Activated CD4-positive, alpha-beta T cell treated with anti-CD3 and anti-CD28 coated beads, Interleukin-2, amount 10 ng/mL, durations not matched to agents 24 days and 14 days (primary cell): ENCODE data around the gene UBE2G2. TPM values are rescaled to one million over a fixed set of nuclear protein-coding genes. Genes with fewer than 3 reads are reported as not detected.

Experiments
- DNase-seq: peaks from one replicate; pipeline ENCODE4 v3.0.0; 2022
- H3K27ac Mint-ChIP-seq: one replicate; pipeline ENCODE4 v1.8.0; 2022; ENCODE audit warnings: mild to moderate bottlenecking, mixed read lengths
- H3K27me3 Mint-ChIP-seq: one replicate; pipeline ENCODE4 v1.8.0; 2022; ENCODE audit warnings: mixed read lengths
- H3K36me3 Mint-ChIP-seq: one replicate; pipeline ENCODE4 v1.8.0; 2022; ENCODE audit warnings: low read depth, mild to moderate bottlenecking, mixed read lengths
- H3K4me1 Mint-ChIP-seq: one replicate; pipeline ENCODE4 v1.8.0; 2021; ENCODE audit warnings: mixed read lengths
- H3K4me3 Mint-ChIP-seq: one replicate; pipeline ENCODE4 v1.8.0; 2022; ENCODE audit warnings: mild to moderate bottlenecking, moderate library complexity, mixed read lengths
- H3K9me3 Mint-ChIP-seq: one replicate; pipeline ENCODE4 v1.8.0; 2021; ENCODE audit warnings: mixed read lengths
- intact Hi-C: fragments of 100-400 bp; cut with micrococcal nuclease; formaldehyde crosslinking; loops from one replicate; pipeline ENCODE4 v1.15.1; 2023
- total RNA-seq: library from RNA; stranded (reverse); gene quantifications from 2 replicates; pipeline ENCODE4 v1.2.3, GENCODE V29; 2022

The UBE2G2 gene
- total RNA-seq, 1 donor from 2014 or later, result 148 TPM

DNA sequence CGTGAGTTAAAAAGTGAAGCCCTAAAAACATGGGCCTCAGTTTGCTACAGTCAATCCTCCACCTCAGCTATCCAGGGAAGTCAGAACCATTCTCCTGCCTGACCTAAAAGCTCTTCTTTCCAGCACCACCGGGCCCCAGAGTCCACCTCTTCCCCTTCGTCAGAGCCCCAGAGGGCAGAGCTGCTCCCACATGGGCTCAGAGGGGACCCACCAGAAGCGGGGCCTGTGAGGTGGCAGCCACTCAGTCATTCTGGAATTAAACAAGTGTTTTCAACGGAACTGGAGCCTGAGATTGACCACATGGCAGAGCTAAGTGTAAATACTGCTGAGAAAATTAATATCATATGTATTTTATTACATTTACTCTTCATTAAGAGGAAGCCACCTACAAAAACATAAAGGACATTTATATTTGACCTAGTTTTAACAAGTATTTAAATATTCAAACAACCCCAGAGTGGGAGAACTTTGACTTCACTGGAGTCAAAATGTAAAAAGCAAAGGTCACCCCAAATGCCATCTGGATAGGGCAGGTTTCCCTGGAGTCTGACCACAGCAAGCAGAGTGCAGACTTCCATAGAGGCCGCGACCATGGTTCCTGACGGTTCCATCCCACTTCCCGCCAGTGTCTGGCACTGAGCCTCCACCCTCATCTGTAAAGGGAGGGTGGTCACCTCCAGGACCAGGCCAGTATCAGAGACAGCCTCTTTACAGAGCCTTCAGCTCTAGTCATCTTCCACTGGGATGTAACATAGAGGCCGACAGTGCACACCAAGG is 14.4 kb upstream of the UBE2G2 start:
- Mint-ChIP-seq H3K27me3 (no peaks in the 10 kb centered on the region), H3K4me1 (peaks cover 10% of the 10 kb centered on the region), H3K9me3 (no peaks in the 10 kb centered on the region), H3K36me3 (peaks cover 7% of the 10 kb centered on the region), H3K4me3 (peak overlapping the region; percentile 86), H3K27ac (peak overlapping the region; percentile 56)
- peak; percentile 59 for DNase-seq
- intact Hi-C loops, result loop anchor here (2.0 to 10.0 kb wide), 4 partner anchors 111 to 1841 kb away; partner anchors contain the start of genes CFAP410, PCBP3 and PKNOX1

GRCh38 chr21:44815225-44815624 is 13.6 kb upstream of the UBE2G2 start:
- intact Hi-C loops, result loop anchor here (5.0 to 10.0 kb wide), 3 partner anchors 112 to 1840 kb away; partner anchors contain the start of genes PCBP3 and PKNOX1
- Mint-ChIP-seq H3K27ac (no peak overlapping the region), H3K9me3 (no peaks in the 10 kb centered on the region), H3K27me3 (no peaks in the 10 kb centered on the region), H3K4me1 (peaks cover 15% of the 10 kb centered on the region), H3K36me3 (peaks cover 9% of the 10 kb centered on the region), H3K4me3 (no peak overlapping the region)
- no peak for DNase-seq

DNA sequence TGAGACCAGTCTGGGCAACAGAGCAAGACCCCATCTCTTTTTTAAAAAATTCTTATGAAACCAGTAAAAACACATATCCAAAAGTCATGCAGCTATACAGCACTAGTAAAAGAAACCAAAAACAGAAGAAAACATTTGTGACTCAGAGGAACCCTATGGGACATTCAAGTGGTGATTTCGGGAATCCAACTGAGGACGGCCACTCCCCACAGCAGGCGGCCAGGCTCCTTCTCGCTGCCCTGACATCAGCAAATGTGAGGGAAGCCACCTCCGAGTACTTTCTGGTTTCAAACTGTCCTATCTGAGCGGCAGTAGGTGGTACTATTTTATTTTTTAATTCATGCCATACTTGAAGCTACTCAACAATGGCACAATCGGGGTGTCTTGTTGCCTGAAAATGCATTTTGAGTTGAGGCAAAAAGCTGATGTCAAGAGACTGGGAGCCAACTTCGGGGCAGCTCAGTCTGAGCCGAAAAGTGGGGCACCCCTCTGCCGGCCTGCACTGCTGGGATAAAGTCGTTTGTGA is 12.9 kb upstream of the UBE2G2 start:
- Mint-ChIP-seq H3K27me3 (no peaks in the 10 kb centered on the region), H3K36me3 (peaks cover 13% of the 10 kb centered on the region), H3K4me3 (no peak overlapping the region), H3K9me3 (no peaks in the 10 kb centered on the region), H3K27ac (no peak overlapping the region), H3K4me1 (peaks cover 15% of the 10 kb centered on the region)
- DNase-seq, result no peak
- intact Hi-C loops, result loop anchor here (5.0 to 10.0 kb wide), 3 partner anchors 113 to 1840 kb away; partner anchors contain the start of genes PCBP3 and PKNOX1

GRCh38 chr21:44813727-44814126 is 12.1 kb upstream of the UBE2G2 start:
- Mint-ChIP-seq H3K9me3 (no peaks in the 10 kb centered on the region), H3K36me3 (peaks cover 20% of the 10 kb centered on the region), H3K4me1 (peaks cover 15% of the 10 kb centered on the region), H3K27ac (no peak overlapping the region), H3K27me3 (no peaks in the 10 kb centered on the region), H3K4me3 (no peak overlapping the region)
- DNase-seq, result no peak
- intact Hi-C loops, result loop anchor here (10.0 kb wide), 1 partner anchor 1839 kb away; the partner anchor contains the start of gene PKNOX1

DNA sequence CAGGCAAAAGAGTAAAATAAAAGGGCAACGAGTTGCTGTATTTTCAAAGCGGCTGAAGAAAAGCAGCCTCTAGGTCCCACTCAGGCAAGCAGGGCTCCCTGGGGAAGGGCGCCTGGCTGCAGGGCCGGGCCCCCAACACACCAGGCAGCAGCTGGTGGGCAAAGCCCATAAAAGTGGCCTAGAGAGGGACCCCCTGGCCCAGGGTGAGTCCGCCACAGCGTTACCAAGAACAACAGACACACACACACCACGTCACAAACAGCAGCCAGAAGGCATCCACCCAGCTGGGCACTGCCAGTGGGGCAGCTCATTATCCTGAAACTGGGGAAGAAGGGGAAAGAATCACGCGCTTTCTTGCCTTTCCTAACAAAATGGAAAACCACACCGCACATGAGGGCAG is 11.5 kb upstream of the UBE2G2 start:
- Mint-ChIP-seq H3K36me3 (peaks cover 22% of the 10 kb centered on the region), H3K9me3 (no peaks in the 10 kb centered on the region), H3K27me3 (no peaks in the 10 kb centered on the region), H3K27ac (no peak overlapping the region), H3K4me3 (no peak overlapping the region), H3K4me1 (peaks cover 15% of the 10 kb centered on the region)
- intact Hi-C loops, result loop anchor here (10.0 kb wide), 1 partner anchor 1838 kb away; the partner anchor contains the start of gene PKNOX1
- DNase-seq, result no peak

GRCh38 chr21:44812640-44813039 is 11.0 kb upstream of the UBE2G2 start:
- H3K27me3 Mint-ChIP-seq, result no peaks in the 10 kb centered on the region
- H3K4me3 Mint-ChIP-seq, result no peak overlapping the region
- peaks cover 23% of the 10 kb centered on the region for H3K36me3 Mint-ChIP-seq
- intact Hi-C loops, result loop anchor here (10.0 kb wide), 1 partner anchor 1838 kb away; the partner anchor contains the start of gene PKNOX1
- H3K4me1 Mint-ChIP-seq, result peaks cover 15% of the 10 kb centered on the region
- H3K9me3 Mint-ChIP-seq, result no peaks in the 10 kb centered on the region
- no peak for DNase-seq
- no peak overlapping the region for H3K27ac Mint-ChIP-seq

DNA sequence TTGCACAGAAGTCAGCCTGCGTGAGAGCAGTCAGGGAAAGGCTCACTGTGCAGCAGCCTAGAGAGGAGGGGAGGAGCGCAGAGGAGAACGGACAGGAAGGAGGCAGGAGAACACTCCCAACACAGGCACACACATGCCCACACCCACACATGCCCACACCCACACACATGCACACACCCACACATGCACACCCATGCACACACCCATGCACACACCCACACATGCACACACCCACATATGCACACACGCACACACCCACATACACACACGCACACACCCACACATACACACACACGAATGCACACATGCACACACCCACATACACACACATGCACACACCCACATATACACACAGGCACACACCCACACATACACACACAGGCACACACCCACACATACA is 9.2 kb upstream of the UBE2G2 start:
- H3K4me1 Mint-ChIP-seq, result peaks cover 14% of the 10 kb centered on the region
- H3K36me3 Mint-ChIP-seq, result peaks cover 33% of the 10 kb centered on the region
- intact Hi-C loops, result loop anchor here (10.0 kb wide), 1 partner anchor 1836 kb away; the partner anchor contains the start of gene PKNOX1
- H3K4me3 Mint-ChIP-seq, result no peak overlapping the region
- H3K9me3 Mint-ChIP-seq, result no peaks in the 10 kb centered on the region
- peak overlapping the region; percentile 21 for H3K27ac Mint-ChIP-seq
- no peaks in the 10 kb centered on the region for H3K27me3 Mint-ChIP-seq
- no peak for DNase-seq

GRCh38 chr21:44805859-44806258 is 4.2 kb upstream of the UBE2G2 start:
- peaks cover 57% of the 10 kb centered on the region for H3K36me3 Mint-ChIP-seq
- H3K4me3 Mint-ChIP-seq, result no peak overlapping the region
- DNase-seq, result no peak

GRCh38 chr21:44805226-44805625 is 3.6 kb upstream of the UBE2G2 start:
- no peak for DNase-seq
- no peak overlapping the region for H3K4me3 Mint-ChIP-seq
- H3K9me3 Mint-ChIP-seq, result no peaks in the 10 kb centered on the region
- H3K27me3 Mint-ChIP-seq, result no peaks in the 10 kb centered on the region
- H3K36me3 Mint-ChIP-seq, result peaks cover 61% of the 10 kb centered on the region
- H3K4me1 Mint-ChIP-seq, result peaks cover 21% of the 10 kb centered on the region
- intact Hi-C loops, result loop anchor here (10.0 kb wide), 1 partner anchor 280 kb away; no protein-coding TSS in a partner anchor
- H3K27ac Mint-ChIP-seq, result no peak overlapping the region

More at GRCh38 chr21:44805859-44806258, 4.2 kb upstream of the UBE2G2 start:
- H3K27ac Mint-ChIP-seq, result no peak overlapping the region
- peaks cover 19% of the 10 kb centered on the region for H3K4me1 Mint-ChIP-seq
- no peaks in the 10 kb centered on the region for H3K9me3 Mint-ChIP-seq
- no peaks in the 10 kb centered on the region for H3K27me3 Mint-ChIP-seq
- intact Hi-C loops, result loop anchor here (10.0 kb wide), 1 partner anchor 279 kb away; no protein-coding TSS in a partner anchor

DNA sequence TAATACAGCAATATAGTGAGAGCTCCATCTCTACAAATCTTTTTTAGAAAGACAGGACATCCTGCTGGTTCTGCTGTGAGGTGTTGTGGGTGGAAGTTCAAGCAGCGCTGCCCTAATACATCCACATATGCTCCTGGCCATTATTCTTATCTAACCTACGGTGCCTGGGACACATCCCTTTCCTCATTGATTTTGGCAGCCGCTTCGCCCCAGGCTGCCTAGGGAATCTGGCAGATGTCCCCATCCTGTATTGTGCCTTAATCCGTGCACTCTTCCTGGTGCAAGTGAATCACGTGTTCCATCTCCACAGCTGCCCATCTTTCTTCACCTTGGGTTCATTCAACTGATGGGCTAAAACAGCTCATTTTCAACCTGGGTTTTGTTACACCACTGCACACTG is 3.1 kb upstream of the UBE2G2 start:
- Mint-ChIP-seq H3K4me3 (no peak overlapping the region), H3K9me3 (no peaks in the 10 kb centered on the region), H3K4me1 (peaks cover 26% of the 10 kb centered on the region), H3K27ac (no peak overlapping the region), H3K36me3 (peaks cover 59% of the 10 kb centered on the region), H3K27me3 (no peaks in the 10 kb centered on the region)
- DNase-seq, result no peak
- intact Hi-C loops, result loop anchor here (10.0 kb wide), 1 partner anchor 280 kb away; no protein-coding TSS in a partner anchor

DNA sequence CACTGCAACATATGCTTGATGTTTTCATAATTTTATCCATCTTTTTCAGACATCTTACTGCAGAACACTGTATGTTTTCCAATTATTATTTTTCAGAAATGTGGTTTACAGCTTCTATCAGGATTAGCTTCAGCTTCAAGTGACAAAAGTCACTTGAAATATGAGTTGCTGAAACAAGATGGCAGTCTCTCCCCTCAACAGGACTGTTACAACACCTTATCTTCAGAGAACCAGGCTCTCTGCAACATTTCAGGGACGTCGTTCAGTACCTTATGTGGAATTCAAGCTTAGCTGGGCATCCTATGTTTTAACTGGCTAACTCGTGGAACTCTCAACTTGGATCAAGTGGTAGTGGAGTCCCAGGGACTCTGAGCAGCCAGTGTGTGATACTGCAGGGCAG is 2.0 kb upstream of the UBE2G2 start:
- no peak overlapping the region for H3K27ac Mint-ChIP-seq
- H3K27me3 Mint-ChIP-seq, result no peaks in the 10 kb centered on the region
- intact Hi-C loops, result loop anchor here (10.0 kb wide), 1 partner anchor 281 kb away; no protein-coding TSS in a partner anchor
- peak overlapping the region; percentile 100 for H3K4me3 Mint-ChIP-seq
- no peak for DNase-seq
- peaks cover 32% of the 10 kb centered on the region for H3K4me1 Mint-ChIP-seq
- no peaks in the 10 kb centered on the region for H3K9me3 Mint-ChIP-seq
- peaks cover 60% of the 10 kb centered on the region for H3K36me3 Mint-ChIP-seq

DNA sequence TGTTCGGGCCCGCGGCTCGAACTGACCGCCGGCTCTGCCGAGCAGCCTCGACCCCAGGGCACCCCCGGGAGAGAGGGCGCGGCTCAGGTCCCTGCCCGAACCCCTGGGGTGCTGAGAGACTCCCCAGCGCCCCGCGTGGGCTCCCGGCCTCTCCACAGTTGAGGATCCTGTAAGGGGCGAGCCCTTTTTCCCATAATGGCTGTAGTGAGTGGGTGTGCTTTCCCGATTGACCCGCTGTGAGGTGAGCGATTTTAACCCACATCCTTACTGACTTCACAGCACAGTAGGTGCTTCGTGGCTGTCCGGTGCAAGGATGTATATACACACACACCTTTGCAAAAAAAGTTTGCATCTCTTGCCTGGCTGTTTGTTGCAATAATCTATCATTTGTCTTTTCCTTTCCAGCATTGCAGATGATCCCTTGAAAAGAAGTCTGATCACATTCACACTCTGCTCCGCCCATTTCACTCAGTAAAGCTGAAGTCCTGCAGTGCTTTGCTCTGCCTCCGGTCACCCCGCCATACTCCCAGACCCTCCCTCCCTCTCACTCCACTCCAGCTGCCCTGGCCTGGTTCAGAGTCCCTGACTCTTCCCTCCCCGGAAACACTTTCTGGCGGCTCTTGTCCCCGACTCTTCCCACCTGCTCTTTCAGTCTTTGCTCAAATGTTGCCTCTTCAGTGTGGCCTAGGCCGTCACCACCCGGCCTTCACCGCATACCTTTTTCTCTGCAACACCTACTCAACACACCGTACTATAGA is 955 bp upstream of the UBE2G2 start:
- Mint-ChIP-seq H3K4me1 (peaks cover 36% of the 10 kb centered on the region), H3K9me3 (no peaks in the 10 kb centered on the region), H3K27ac (peak overlapping the region; percentile 85), H3K36me3 (peaks cover 66% of the 10 kb centered on the region), H3K4me3 (peak overlapping the region; percentile 100), H3K27me3 (no peaks in the 10 kb centered on the region)
- intact Hi-C loops, result loop anchor here (1.0 to 10.0 kb wide), 2 partner anchors 129 to 282 kb away; no protein-coding TSS in a partner anchor
- DNase-seq, result no peak

GRCh38 chr21:44800971-44801467 is 601 bp downstream of the UBE2G2 start:
- peak overlapping the region; percentile 93 for H3K27ac Mint-ChIP-seq
- peaks cover 44% of the 10 kb centered on the region for H3K4me1 Mint-ChIP-seq
- peaks cover 67% of the 10 kb centered on the region for H3K36me3 Mint-ChIP-seq
- DNase-seq, result peak; percentile 78
- intact Hi-C loops, result loop anchor here (1.0 to 10.0 kb wide), 3 partner anchors 17 to 284 kb away; partner anchors contain the start of gene SUMO3
- H3K4me3 Mint-ChIP-seq, result peak overlapping the region; percentile 100
- H3K27me3 Mint-ChIP-seq, result no peaks in the 10 kb centered on the region
- H3K9me3 Mint-ChIP-seq, result no peaks in the 10 kb centered on the region
